ENCODE results near the gene SLC28A2. TPM values are rescaled to one million over a fixed set of nuclear protein-coding genes. Genes with fewer than 3 reads are reported as not detected.
A peak's percentile ranks its signal among the peaks of the same experiment; 100 is the strongest.
"Not testable (repeated sequence)": the region's sequence is repeated elsewhere in the genome, so short reads cannot be mapped to it uniquely, and the experiment has no call there.

The SLC28A2 gene
- total RNA-seq, 4 donors from 2014 or later = 0.37 to 11.1 (median 5.1) TPM

GRCh38 chr15:45304711-45305110 is 52.7 kb downstream of the SLC28A2 start:
- Histone ChIP-seq H3K27me3 (no peaks in the 10 kb centered on the region), H3K4me1 (peaks cover 0 to 10% (median 3%) of the 10 kb centered on the region in 4 donors), H3K9me3 (peaks cover 0 to 7% of the 10 kb centered on the region in 2 donors), H3K4me3 (no peak overlapping the region), H3K27ac (no peak overlapping the region), H3K36me3 (no peaks in the 10 kb centered on the region)
- intact Hi-C loops (cut with DNase I; ENCODE audit: low total_unique reads) (loop anchor here (10.0 kb wide), 1 partner anchor 90 kb away; no protein-coding TSS in a partner anchor), in situ Hi-C loops (cut with MboI; ENCODE audit: low pct_ligation_motif_present in 1 of 4, low pct_unique_long_range_greater_than_20kb in 1 of 4, low sequenced_read_pairs in 3 of 4) (loop anchor here (10.0 kb wide), 1 partner anchor 90 kb away; no protein-coding TSS in a partner anchor)
- DNase-seq = no peak
- 82 to 89% methylated on average over 3 of the region's 3 CpGs for WGBS, 2 donors (ENCODE audit: low coverage in 1 of 2)
- TF ChIP-seq POLR2A (IDR thresholded peaks at IDR 0.05) = no peak
- TF ChIP-seq POLR2AphosphoS5 (IDR thresholded peaks at IDR 0.05) = no peak
- no peak for TF ChIP-seq CTCF (IDR thresholded peaks at IDR 0.05)
- no peak for TF ChIP-seq EP300 (IDR thresholded peaks at IDR 0.05; ENCODE audit: low read depth)

GRCh38 chr15:45306105-45306504 is 54.1 kb downstream of the SLC28A2 start:
- H3K4me1 ChIP-seq = peaks cover 0 to 10% (median 3%) of the 10 kb centered on the region in 4 donors
- H3K27ac ChIP-seq = no peak overlapping the region
- 37 to 55% methylated on average over 4 of the region's 4 CpGs for WGBS, 2 donors (ENCODE audit: low coverage in 1 of 2)
- TF ChIP-seq EP300 (IDR thresholded peaks at IDR 0.05; ENCODE audit: low read depth) (no peak), CTCF (IDR thresholded peaks at IDR 0.05) (no peak), POLR2A (IDR thresholded peaks at IDR 0.05) (no peak), POLR2AphosphoS5 (IDR thresholded peaks at IDR 0.05) (no peak)
- no peaks in the 10 kb centered on the region for H3K36me3 ChIP-seq
- no peak overlapping the region for H3K4me3 ChIP-seq
- intact Hi-C loops (cut with DNase I; ENCODE audit: low total_unique reads) = loop anchor here (10.0 kb wide), 1 partner anchor 89 kb away; no protein-coding TSS in a partner anchor
- H3K9me3 ChIP-seq = peaks cover 0 to 7% of the 10 kb centered on the region in 2 donors
- in situ Hi-C loops (cut with MboI; ENCODE audit: low pct_ligation_motif_present in 1 of 4, low pct_unique_long_range_greater_than_20kb in 1 of 4, low sequenced_read_pairs in 3 of 4) = loop anchor here (10.0 kb wide), 1 partner anchor 89 kb away; no protein-coding TSS in a partner anchor
- DNase-seq = no peak
- no peaks in the 10 kb centered on the region for H3K27me3 ChIP-seq

- H3K27me3 ChIP-seq = no peaks in the 10 kb centered on the region
- TF ChIP-seq CTCF (IDR thresholded peaks at IDR 0.05) = peak; percentile 44 to 71 (median 62)
- TF ChIP-seq EP300 (IDR thresholded peaks at IDR 0.05; ENCODE audit: low read depth) = no peak
- no peak for TF ChIP-seq POLR2A (IDR thresholded peaks at IDR 0.05)
- TF ChIP-seq POLR2AphosphoS5 (IDR thresholded peaks at IDR 0.05) = no peak
- no peak for DNase-seq
- WGBS, 2 donors (ENCODE audit: low coverage in 1 of 2) = 21 to 26% methylated on average over 5 of the region's 5 CpGs
- peaks cover 0 to 10% (median 3%) of the 10 kb centered on the region in 4 donors for H3K4me1 ChIP-seq
- H3K9me3 ChIP-seq = peaks cover 0 to 7% of the 10 kb centered on the region in 2 donors
- in situ Hi-C loops (cut with MboI; ENCODE audit: low pct_ligation_motif_present in 1 of 4, low pct_unique_long_range_greater_than_20kb in 1 of 4, low sequenced_read_pairs in 3 of 4) = loop anchor here (10.0 kb wide), 1 partner anchor 87 kb away; no protein-coding TSS in a partner anchor
- H3K4me3 ChIP-seq = peak overlapping the region in 1 of 4 donors; percentile 31
- H3K27ac ChIP-seq = peak overlapping the region in 1 of 4 donors; percentile 41
- intact Hi-C loops (cut with DNase I; ENCODE audit: low total_unique reads) = loop anchor here (10.0 kb wide), 1 partner anchor 87 kb away; no protein-coding TSS in a partner anchor
- H3K36me3 ChIP-seq = no peaks in the 10 kb centered on the region
These were observed 55.3 kb downstream of the SLC28A2 start for GRCh38 chr15:45307230-45307924.

GRCh38 chr15:45314117-45314516 is 62.1 kb downstream of the SLC28A2 start:
- H3K4me1 ChIP-seq; DNase-seq; in situ Hi-C loops (cut with MboI; ENCODE audit: low pct_ligation_motif_present in 1 of 4, low pct_unique_long_range_greater_than_20kb in 1 of 4, low sequenced_read_pairs in 3 of 4); H3K27me3 ChIP-seq; intact Hi-C loops (cut with DNase I; ENCODE audit: low total_unique reads); H3K4me3 ChIP-seq; H3K36me3 ChIP-seq; H3K27ac ChIP-seq; H3K9me3 ChIP-seq: not testable (repeated sequence)
- WGBS, 2 donors (ENCODE audit: low coverage in 1 of 2) = 87% methylated on average over 10 of the region's 31 CpGs; no CpG with 5 or more reads in 1 of the 2 donors
